ENCODE results near the gene LGALS12. TPM values are rescaled to one million over a fixed set of nuclear protein-coding genes. Genes with fewer than 3 reads are reported as not detected.

LGALS12 gene
- not detected for total RNA-seq

GRCh38 chr11:63505857-63506528, at the start of gene LGALS12:
Gene LGALS12, plus strand, starts transcription at chr11:63506084. Its CDS starts 375 bp downstream, at chr11:63506459.

GRCh38 chr11:63490551-63491239, 15.2 kb upstream of the LGALS12 start, which contains the start of gene PLAAT5:
Gene PLAAT5, minus strand, starts transcription at chr11:63491167. Its CDS starts 133 bp downstream, at chr11:63491034.

GRCh38 chr11:63536669-63537292, 30.9 kb downstream of the LGALS12 start, which contains the start of gene PLAAT4:
Gene PLAAT4, plus strand, starts transcription at chr11:63536808. Its CDS starts 61 bp downstream, at chr11:63536869.

GRCh38 chr11:63563201-63564055, 57.5 kb downstream of the LGALS12 start, which contains the start of gene PLAAT2:
Gene PLAAT2, minus strand, starts transcription at chr11:63563379. Its CDS starts 55 bp downstream, at chr11:63563324.

Other genes starting within 250 kb of the LGALS12 start
- not detected for gene SLC22A9, start 136.3 kb upstream of the LGALS12 start, total RNA-seq
- 1.9 TPM for gene PLAAT5, start 14.9 kb upstream of the LGALS12 start, total RNA-seq
- gene PLAAT4, start 30.7 kb downstream of the LGALS12 start, total RNA-seq, result 0.94 TPM
- gene PLAAT2, start 57.3 kb downstream of the LGALS12 start, total RNA-seq, result not detected
- gene PLAAT3, start 108.3 kb downstream of the LGALS12 start, total RNA-seq, result 3.1 TPM
- 17.2 TPM for gene ATL3, start 165.3 kb downstream of the LGALS12 start, total RNA-seq
- gene RTN3, start 175.4 kb downstream of the LGALS12 start, total RNA-seq, result 319 TPM